Mesodermal cell (in vitro differentiated cells): ENCODE results near the gene ZNF557.
A peak's percentile ranks its signal among the peaks of the same experiment; 100 is the strongest.

Experiments used
- H3K27ac ChIP-seq: 2 replicates; pipeline ENCODE4 v1.7.0; 2013; ENCODE audit warnings: mild to moderate bottlenecking, low read depth, low read length, moderate library complexity; ENCODE audit not compliant: severe bottlenecking
- H3K36me3 ChIP-seq: 2 replicates; pipeline ENCODE4 v1.7.1; 2013; ENCODE audit warnings: mild to moderate bottlenecking, low read length, moderate library complexity; ENCODE audit not compliant: control insufficient read depth, insufficient read depth
- H3K4me1 ChIP-seq: one replicate; pipeline ENCODE4 v1.7.1; 2013; ENCODE audit warnings: mild to moderate bottlenecking, low read length; ENCODE audit not compliant: insufficient read depth, control insufficient read depth, poor library complexity, severe bottlenecking
- H3K4me3 ChIP-seq: 2 replicates; pipeline ENCODE4 v1.7.0; 2013; ENCODE audit warnings: low read length, control low read depth, mild to moderate bottlenecking; ENCODE audit not compliant: insufficient read depth, poor library complexity, severe bottlenecking; ENCODE audit errors: extremely low read depth
- H3K9me3 ChIP-seq: 2 replicates; pipeline ENCODE4 v1.7.1; 2013; ENCODE audit warnings: mild to moderate bottlenecking, low read length, moderate library complexity; ENCODE audit not compliant: control insufficient read depth
- WGBS, 2 experiments: methylation state at CpG; one replicate each; pipeline ENCODE4 v1.1.5; 2013; ENCODE audit warnings: missing lambda C conversion rate in 2 of 2; ENCODE audit not compliant: insufficient coverage in 2 of 2; 5-methylcytosine and 5-hydroxymethylcytosine counted together

The ZNF557 gene

GRCh38 chr19:7074705-7075282, 5.3 kb downstream of the ZNF557 start:
- 95 to 99% methylated on average over 19 to 26 of the region's 29 CpGs for WGBS, 2 experiments

GRCh38 chr19:7076151-7076550, 6.6 kb downstream of the ZNF557 start:
- no peaks in the 10 kb centered on the region for H3K4me1 ChIP-seq
- peaks cover 43% of the 10 kb centered on the region for H3K9me3 ChIP-seq
- no peak overlapping the region for H3K4me3 ChIP-seq
- H3K36me3 ChIP-seq, result peaks cover 98% of the 10 kb centered on the region
- WGBS, 2 experiments, result 93 to 94% methylated on average over 4 to 5 of the region's 6 CpGs
- no peak overlapping the region for H3K27ac ChIP-seq

More at GRCh38 chr19:7074705-7075282, 5.3 kb downstream of the ZNF557 start:
- Histone ChIP-seq H3K4me3 (no peak overlapping the region), H3K4me1 (no peaks in the 10 kb centered on the region), H3K27ac (no peak overlapping the region), H3K9me3 (peaks cover 29% of the 10 kb centered on the region), H3K36me3 (peaks cover 92% of the 10 kb centered on the region)

- H3K4me3 ChIP-seq, result no peak overlapping the region
- no peak overlapping the region for H3K27ac ChIP-seq
- H3K9me3 ChIP-seq, result peaks cover 61% of the 10 kb centered on the region
- WGBS, 2 experiments, result 100% methylated on average over 1 of the region's 2 CpGs; no CpG with 5 or more reads in 1 of the 2 experiments
- H3K36me3 ChIP-seq, result peaks cover 100% of the 10 kb centered on the region
- no peaks in the 10 kb centered on the region for H3K4me1 ChIP-seq
Measured at GRCh38 chr19:7078008-7078407, 8.5 kb downstream of the ZNF557 start.

- Histone ChIP-seq H3K27ac (no peak overlapping the region), H3K4me3 (no peak overlapping the region), H3K9me3 (peaks cover 84% of the 10 kb centered on the region), H3K36me3 (peaks cover 77% of the 10 kb centered on the region), H3K4me1 (no peaks in the 10 kb centered on the region)
- 95 to 98% methylated on average over 6 to 11 of the region's 15 CpGs for WGBS, 2 experiments
Measured at GRCh38 chr19:7083076-7083956, 13.8 kb downstream of the ZNF557 start.

- Histone ChIP-seq H3K36me3 (peaks cover 50% of the 10 kb centered on the region), H3K9me3 (peaks cover 53% of the 10 kb centered on the region)
Measured at GRCh38 chr19:7088999-7089398, 19.5 kb downstream of the ZNF557 start.

GRCh38 chr19:7098096-7098495, 28.6 kb downstream of the ZNF557 start:
- peaks cover 4% of the 10 kb centered on the region for H3K4me1 ChIP-seq
- peak overlapping the region; percentile 59 for H3K4me3 ChIP-seq
- WGBS, 2 experiments, result 92 to 100% methylated on average over 1 to 3 of the region's 3 CpGs
- H3K36me3 ChIP-seq, result no peaks in the 10 kb centered on the region
- peaks cover 35% of the 10 kb centered on the region for H3K9me3 ChIP-seq
- no peak overlapping the region for H3K27ac ChIP-seq

More at GRCh38 chr19:7088999-7089398, 19.5 kb downstream of the ZNF557 start:
- WGBS, 2 experiments, result 86 to 95% methylated on average over 6 of the region's 6 CpGs
- Histone ChIP-seq H3K4me1 (no peaks in the 10 kb centered on the region), H3K4me3 (no peak overlapping the region), H3K27ac (no peak overlapping the region)

GRCh38 chr19:7098701-7099596, 29.4 kb downstream of the ZNF557 start:
- Histone ChIP-seq H3K4me3 (peak overlapping the region; percentile 59), H3K9me3 (peaks cover 32% of the 10 kb centered on the region), H3K27ac (peak overlapping the region; percentile 82), H3K4me1 (peaks cover 4% of the 10 kb centered on the region), H3K36me3 (no peaks in the 10 kb centered on the region)
- 0 to 1% methylated on average over 74 to 76 of the region's 78 CpGs for WGBS, 2 experiments

GRCh38 chr19:7099597-7099921, 30.1 kb downstream of the ZNF557 start:
- peak overlapping the region; percentile 59 for H3K4me3 ChIP-seq
- H3K4me1 ChIP-seq, result peaks cover 4% of the 10 kb centered on the region
- peaks cover 27% of the 10 kb centered on the region for H3K9me3 ChIP-seq
- H3K36me3 ChIP-seq, result no peaks in the 10 kb centered on the region
- 0 to 2% methylated on average over 5 to 6 of the region's 9 CpGs for WGBS, 2 experiments
- H3K27ac ChIP-seq, result peak overlapping the region; percentile 82

- H3K4me3 ChIP-seq, result no peak overlapping the region
- no peak overlapping the region for H3K27ac ChIP-seq
- no peaks in the 10 kb centered on the region for H3K36me3 ChIP-seq
- H3K9me3 ChIP-seq, result peaks cover 7% of the 10 kb centered on the region
- 82 to 95% methylated on average over 10 to 15 of the region's 19 CpGs for WGBS, 2 experiments
- H3K4me1 ChIP-seq, result peaks cover 4% of the 10 kb centered on the region
Measured at GRCh38 chr19:7101498-7102253, 32.2 kb downstream of the ZNF557 start.
